Measurements from ENCODE around the gene AFMID.

The AFMID gene

GRCh38 chr17:78180508-78180907 is 6.7 kb upstream of the AFMID start:
- no peak for DNase-seq

DNA sequence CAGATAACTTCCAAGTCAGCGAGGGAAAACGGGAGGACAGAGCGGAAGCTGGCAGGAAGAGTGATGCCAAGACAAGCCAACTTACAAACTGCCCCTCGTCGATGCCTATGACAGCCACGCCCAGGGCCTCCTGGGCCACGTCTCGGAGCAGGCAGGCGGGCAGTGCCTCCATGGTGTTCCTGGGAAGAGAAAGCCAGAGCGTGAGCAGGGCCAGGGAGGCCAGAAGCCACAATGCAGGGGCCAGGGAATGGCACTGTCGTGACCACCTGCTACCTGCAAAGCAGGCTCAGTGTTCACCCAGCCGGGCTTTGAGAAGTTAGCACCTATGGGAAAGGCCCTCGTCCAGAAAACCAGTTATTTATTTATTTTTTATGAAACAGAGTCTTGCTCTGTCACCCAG is 4.7 kb upstream of the AFMID start:
- no peak for DNase-seq

DNA sequence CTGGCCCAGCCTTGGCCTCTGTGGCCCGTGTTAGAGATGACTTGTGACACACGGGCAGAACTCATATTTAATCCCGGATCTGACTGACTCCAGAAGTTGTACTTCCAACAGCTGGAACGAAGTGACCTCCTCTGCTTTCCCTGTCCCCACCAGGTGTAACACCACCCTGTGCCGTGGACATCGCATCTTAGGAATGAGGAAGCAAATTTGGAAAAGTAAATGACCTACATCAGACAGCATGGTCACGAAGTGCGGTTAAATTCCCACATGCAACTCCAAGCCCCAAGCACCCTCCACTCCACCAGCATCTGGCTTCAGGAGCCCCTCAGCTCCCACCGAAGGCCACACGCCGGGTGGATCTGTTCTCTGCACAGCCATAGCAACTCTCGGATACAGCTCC is 3.2 kb upstream of the AFMID start:
- DNase-seq: no peak

- no peak for DNase-seq
Measured at GRCh38 chr17:78184351-78184750, 2.8 kb upstream of the AFMID start.

DNA sequence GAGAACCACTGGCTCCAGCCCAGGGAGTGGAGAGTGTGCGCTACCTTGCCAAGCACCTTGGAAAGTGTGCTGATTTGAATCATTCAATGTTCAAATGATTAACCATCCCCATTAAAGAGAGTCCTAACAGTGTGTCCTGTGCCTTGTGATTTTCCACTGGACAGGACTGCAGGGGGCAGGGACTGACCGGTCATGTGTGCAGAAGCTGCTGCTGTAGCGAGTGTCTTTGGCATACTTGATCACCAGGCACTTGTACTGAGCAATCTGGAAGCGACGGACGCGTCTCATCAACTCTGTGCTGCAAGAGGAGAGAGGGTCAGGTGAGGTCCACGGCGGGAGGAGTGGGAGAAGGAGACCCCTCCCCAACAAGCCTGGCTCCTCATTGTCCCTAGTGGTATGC is 2.3 kb upstream of the AFMID start:
- DNase-seq: no peak

DNA sequence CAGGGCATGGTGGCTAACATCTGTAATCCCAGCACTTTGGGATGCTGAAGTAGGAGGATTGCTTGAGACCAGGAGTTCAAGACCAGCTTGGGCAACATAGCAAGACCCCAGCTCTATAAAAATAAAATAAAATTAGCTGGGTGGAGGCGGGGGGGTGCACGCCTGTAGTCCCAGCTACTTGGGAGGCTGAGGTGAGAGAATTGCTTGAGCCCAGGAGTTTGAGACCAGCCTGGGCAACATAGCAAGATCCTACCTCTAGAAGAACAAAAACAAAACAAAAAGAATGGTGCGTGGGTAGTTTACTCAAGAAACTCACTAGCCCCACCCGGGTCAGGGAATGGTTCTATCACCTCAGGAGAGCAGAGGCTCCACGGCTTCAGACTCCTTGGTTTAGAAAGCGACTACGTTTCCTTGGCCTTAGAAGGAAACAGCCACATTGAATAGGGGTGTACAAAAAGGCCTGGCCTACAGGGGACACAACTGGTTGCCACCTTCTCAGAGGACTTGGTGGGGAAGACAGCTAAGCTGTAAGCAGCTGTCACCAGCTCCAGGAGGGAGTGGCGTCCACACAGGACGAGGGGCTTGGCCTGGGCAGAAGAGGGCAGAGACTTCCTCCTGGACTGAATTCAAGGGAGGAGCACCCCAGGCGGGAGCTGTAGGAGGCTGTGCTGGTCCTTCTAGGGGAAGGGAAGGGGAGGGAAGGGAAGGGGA is 1.0 kb upstream of the AFMID start:
- no peak for DNase-seq

- DNase-seq: no peak
Measured at GRCh38 chr17:78196716-78197115, 9.6 kb downstream of the AFMID start.

DNA sequence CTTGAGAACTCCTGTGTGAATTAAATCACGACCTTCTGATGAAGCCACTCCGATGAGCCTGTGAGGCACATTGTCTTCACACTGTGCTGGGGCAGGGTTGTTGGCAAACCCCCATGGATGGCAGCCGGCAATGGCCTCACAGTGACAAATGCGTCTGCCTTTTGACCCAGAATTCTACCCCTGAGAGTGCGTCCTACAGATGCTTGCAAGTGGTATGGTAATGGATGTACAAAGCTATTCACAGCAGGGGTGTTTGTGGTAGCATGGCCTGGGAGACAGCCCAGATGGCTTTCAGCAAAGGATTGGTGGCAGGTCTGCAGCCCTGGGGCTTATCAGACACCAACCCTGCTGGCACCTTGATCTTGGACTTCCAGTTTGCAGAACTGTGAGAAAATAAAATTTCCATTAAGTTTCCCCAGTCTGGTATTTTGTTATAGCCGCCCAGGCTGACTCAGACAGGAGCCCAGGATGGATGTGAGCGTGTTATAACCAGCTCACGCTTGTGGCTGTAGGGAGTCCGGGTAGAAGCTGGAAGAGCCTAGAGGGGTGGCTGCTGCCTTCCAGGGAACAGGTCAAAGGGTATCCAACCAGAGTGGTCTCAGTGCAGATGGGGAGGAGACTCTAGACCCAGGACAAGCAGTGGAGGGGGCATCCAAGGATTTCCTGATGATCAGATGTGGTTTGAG is 10.1 kb downstream of the AFMID start:
- no peak for DNase-seq

GRCh38 chr17:78200451-78200850 is 13.3 kb downstream of the AFMID start:
- DNase-seq: no peak

DNA sequence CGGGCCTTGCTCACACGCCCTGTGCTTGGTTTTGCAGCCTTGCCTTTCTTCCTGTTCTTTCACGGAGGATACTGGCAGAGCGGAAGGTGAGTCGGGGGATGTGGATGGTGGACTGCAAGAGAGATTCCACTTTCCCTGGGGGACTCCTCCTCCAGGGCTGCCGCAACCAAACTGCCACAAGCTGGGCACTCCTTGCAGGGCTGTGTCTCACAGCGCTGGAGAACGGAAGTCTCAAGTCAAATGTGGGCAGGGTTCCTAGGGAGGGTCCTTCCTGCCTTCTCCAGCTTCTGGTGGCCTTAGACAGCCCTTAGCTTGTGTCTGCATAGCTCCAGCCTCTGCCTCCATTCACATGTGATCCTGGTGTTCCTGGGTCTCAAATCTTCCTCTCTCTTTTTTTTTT is 15.5 kb downstream of the AFMID start:
- no peak for DNase-seq

- DNase-seq: no peak
Measured at GRCh38 chr17:78204387-78205123, 17.4 kb downstream of the AFMID start.

DNA sequence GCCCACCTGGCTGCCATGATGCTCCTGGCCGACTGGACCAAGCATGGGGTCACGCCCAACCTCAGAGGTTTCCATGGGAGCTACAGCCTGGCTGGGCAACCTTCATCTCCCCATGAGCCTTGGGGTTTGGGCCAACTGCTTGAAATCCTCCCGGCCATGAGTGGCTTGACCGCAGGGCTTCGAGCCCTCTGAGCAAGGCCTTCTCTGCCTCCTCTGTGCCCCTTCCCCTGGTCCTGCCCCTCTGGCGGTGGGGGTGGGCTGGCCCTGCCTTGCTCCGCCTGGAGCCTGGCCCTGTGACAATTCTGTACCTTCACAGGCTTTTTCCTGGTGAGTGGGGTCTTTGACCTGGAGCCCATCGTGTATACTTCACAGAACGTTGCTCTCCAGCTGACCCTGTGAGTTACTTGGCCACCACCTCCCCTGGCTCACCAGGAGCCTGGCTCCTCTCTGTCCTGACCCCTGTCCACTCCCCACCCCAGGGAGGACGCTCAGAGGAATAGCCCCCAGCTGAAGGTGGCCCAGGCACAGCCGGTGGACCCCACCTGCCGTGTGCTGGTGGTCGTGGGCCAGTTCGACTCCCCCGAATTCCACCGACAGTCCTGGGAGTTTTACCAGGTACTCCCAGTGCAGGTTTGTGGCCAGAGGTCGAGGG is 18.1 kb downstream of the AFMID start:
- no peak for DNase-seq

DNA sequence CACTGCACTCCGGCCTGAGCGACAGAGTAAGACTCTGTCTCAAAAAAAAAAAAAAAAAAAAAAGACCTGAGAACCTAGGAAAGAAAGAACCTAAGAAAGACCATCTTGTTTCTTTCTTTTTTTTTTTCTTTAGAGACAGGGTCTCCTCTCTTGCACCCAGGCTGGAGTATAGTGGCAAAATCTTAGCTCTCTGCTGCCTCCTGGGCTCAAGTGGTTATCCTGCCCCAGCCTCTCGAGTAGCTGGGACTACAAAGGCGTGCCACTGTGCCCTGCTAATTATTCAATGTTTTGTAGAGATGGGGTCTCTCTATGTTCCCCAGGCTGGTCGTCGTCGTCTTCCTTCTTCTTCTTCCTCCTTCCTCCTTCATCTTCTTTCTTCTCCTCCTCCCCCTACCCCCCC is 19.1 kb downstream of the AFMID start:
- no peak for DNase-seq

GRCh38 chr17:78208486-78208885 is 21.3 kb downstream of the AFMID start:
- no peak for DNase-seq

DNA sequence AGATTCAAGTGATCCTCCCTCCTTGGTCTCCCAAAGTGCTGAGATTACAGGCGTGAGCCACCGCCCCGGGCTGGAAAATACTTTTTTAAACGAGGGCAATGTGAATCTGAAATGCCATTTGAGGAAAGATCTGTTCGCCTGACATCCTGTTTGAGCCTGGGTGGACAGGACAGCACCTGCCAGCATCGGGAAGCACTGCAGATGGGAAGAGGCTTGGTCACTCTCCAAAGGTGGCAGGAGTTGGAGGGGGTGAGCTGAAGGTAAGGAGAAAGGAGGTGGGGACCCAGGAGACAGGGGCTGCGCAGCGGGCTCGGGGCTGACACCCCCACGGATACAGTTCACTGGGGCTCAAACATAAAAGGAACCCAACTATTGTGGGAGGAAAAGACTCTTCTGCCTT is 22.9 kb downstream of the AFMID start:
- no peak for DNase-seq

DNA sequence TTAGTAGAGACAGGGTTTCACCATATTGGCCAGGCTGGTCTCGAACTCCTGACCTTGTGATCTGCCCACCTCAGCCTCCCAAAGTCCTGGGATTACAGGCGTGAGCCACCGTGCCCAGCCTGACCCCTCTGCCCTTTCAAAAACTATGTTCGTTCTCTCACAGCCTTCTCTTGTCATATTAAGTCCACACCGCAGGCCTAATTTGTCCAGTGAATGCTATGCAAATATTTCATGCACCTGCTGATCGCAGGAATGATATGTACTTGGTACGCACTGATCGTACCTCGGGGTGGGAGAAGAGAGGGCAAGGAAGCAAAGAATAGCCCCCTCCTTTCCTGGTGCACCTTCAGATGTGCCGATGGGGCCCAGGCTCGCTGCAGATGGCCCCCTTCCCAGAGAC is 23.9 kb downstream of the AFMID start:
- DNase-seq: no peak

DNA sequence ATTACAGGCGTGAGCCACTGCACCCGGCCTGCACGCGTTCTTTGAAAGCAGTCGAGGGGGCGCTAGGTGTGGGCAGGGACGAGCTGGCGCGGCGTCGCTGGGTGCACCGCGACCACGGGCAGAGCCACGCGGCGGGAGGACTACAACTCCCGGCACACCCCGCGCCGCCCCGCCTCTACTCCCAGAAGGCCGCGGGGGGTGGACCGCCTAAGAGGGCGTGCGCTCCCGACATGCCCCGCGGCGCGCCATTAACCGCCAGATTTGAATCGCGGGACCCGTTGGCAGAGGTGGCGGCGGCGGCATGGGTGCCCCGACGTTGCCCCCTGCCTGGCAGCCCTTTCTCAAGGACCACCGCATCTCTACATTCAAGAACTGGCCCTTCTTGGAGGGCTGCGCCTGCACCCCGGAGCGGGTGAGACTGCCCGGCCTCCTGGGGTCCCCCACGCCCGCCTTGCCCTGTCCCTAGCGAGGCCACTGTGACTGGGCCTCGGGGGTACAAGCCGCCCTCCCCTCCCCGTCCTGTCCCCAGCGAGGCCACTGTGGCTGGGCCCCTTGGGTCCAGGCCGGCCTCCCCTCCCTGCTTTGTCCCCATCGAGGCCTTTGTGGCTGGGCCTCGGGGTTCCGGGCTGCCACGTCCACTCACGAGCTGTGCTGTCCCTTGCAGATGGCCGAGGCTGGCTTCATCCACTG is 27.0 kb downstream of the AFMID start, which contains the start of gene BIRC5:
TSS of gene BIRC5 (plus strand) at position 238 of the 690 bp plus-strand sequence. CDS start at position 302, 64 bp downstream.
- DNase-seq: peak; percentile 83

DNA sequence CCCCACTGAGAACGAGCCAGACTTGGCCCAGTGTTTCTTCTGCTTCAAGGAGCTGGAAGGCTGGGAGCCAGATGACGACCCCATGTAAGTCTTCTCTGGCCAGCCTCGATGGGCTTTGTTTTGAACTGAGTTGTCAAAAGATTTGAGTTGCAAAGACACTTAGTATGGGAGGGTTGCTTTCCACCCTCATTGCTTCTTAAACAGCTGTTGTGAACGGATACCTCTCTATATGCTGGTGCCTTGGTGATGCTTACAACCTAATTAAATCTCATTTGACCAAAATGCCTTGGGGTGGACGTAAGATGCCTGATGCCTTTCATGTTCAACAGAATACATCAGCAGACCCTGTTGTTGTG is 27.5 kb downstream of the AFMID start:
- DNase-seq: no peak

DNA sequence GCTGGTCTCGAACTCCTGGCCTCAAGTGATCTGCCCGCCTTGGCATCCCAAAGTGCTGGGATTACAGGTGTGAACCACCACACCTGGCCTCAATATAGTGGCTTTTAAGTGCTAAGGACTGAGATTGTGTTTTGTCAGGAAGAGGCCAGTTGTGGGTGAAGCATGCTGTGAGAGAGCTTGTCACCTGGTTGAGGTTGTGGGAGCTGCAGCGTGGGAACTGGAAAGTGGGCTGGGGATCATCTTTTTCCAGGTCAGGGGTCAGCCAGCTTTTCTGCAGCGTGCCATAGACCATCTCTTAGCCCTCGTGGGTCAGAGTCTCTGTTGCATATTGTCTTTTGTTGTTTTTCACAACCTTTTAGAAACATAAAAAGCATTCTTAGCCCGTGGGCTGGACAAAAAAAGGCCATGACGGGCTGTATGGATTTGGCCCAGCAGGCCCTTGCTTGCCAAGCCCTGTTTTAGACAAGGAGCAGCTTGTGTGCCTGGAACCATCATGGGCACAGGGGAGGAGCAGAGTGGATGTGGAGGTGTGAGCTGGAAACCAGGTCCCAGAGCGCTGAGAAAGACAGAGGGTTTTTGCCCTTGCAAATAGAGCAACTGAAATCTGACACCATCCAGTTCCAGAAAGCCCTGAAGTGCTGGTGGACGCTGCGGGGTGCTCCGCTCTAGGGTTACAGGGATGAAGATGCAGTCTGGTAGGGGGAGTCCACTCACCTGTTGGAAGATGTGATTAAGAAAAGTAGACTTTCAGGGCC is 32.4 kb downstream of the AFMID start:
- no peak for DNase-seq

DNA sequence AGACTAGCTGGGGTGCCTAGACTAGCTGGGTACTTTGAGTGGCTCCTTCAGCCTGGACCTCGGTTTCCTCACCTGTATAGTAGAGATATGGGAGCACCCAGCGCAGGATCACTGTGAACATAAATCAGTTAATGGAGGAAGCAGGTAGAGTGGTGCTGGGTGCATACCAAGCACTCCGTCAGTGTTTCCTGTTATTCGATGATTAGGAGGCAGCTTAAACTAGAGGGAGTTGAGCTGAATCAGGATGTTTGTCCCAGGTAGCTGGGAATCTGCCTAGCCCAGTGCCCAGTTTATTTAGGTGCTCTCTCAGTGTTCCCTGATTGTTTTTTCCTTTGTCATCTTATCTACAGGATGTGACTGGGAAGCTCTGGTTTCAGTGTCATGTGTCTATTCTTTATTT is 35.9 kb downstream of the AFMID start:
- no peak for DNase-seq

DNA sequence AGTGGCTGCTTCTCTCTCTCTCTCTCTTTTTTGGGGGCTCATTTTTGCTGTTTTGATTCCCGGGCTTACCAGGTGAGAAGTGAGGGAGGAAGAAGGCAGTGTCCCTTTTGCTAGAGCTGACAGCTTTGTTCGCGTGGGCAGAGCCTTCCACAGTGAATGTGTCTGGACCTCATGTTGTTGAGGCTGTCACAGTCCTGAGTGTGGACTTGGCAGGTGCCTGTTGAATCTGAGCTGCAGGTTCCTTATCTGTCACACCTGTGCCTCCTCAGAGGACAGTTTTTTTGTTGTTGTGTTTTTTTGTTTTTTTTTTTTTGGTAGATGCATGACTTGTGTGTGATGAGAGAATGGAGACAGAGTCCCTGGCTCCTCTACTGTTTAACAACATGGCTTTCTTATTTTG is 36.6 kb downstream of the AFMID start:
- DNase-seq: no peak
